Lower leg skin (tissue), 3 donors: ENCODE results near the gene ENDOV.

Experiments used
- POLR2A ChIP-seq, 2 donors: fragments of 450-650 bp; IDR thresholded peaks; one replicate each; pipeline ENCODE4 v1.6.1; 2016 to 2017; ENCODE audit warnings: antibody characterized with exemption in 2 of 2, mild to moderate bottlenecking in 1 of 2, moderate library complexity in 1 of 2
- TF ChIP-seq, protein P1 (sequence below), 3 donors: fragments of 450-650 bp; IDR thresholded peaks; one replicate each; pipeline ENCODE4 v1.5.1; 2016; ENCODE audit warnings: antibody characterized with exemption in 3 of 3, mild to moderate bottlenecking in 3 of 3, moderate library complexity in 2 of 3

DNA sequence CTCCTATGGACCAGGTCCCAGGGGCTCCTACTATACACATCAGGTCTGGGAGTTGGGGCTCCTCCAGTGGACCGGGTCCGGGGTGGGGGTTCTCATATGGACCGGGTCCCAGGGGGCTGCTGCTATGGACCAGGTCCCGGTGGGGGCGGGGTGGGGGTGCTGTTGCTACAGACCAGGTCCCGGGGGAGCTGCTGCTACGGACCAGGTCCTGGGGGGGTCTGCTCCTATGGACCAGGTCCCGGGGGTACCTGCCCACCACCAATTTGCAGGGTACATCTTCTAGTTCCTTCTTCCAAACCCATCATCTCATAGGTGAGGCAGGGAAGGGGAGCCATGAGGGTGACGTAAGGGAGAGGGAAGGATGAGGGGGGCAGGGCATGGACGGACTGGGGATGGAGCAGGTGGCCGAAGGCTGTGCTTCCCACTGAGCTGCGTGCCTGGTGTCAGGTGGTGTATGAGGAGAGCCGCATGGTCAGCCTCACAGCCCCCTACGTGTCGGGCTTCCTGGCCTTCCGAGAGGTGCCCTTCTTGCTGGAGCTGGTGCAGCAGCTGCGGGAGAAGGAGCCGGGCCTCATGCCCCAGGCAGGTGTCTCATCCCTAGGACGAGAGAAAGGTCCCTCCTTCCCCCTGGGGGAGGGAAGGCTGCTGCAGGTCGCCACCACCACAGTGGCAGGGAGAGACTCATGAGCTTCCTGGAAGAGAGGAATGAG lies 6.6 kb downstream of the ENDOV start:
- TF ChIP-seq, protein P1, sequence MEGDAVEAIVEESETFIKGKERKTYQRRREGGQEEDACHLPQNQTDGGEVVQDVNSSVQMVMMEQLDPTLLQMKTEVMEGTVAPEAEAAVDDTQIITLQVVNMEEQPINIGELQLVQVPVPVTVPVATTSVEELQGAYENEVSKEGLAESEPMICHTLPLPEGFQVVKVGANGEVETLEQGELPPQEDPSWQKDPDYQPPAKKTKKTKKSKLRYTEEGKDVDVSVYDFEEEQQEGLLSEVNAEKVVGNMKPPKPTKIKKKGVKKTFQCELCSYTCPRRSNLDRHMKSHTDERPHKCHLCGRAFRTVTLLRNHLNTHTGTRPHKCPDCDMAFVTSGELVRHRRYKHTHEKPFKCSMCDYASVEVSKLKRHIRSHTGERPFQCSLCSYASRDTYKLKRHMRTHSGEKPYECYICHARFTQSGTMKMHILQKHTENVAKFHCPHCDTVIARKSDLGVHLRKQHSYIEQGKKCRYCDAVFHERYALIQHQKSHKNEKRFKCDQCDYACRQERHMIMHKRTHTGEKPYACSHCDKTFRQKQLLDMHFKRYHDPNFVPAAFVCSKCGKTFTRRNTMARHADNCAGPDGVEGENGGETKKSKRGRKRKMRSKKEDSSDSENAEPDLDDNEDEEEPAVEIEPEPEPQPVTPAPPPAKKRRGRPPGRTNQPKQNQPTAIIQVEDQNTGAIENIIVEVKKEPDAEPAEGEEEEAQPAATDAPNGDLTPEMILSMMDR (IDR thresholded peaks at IDR 0.05), result no peak
- no peak for TF ChIP-seq POLR2A (IDR thresholded peaks at IDR 0.05)
